Measurements from ENCODE around the gene PRPSAP1. TPM values are rescaled to one million over a fixed set of nuclear protein-coding genes. Genes with fewer than 3 reads are reported as not detected.
A peak's percentile ranks its signal among the peaks of the same experiment; 100 is the strongest.

The PRPSAP1 gene
- total RNA-seq, 1 donor from 2014 or later, result 38.8 TPM

GRCh38 chr17:76296186-76296585, 57.5 kb downstream of the PRPSAP1 start:
- ATAC-seq (peak; percentile 72), DNase-seq (no peak)
- intact Hi-C loops (cut with micrococcal nuclease), result no loop called here

GRCh38 chr17:76293106-76293505, 60.6 kb downstream of the PRPSAP1 start:
- intact Hi-C loops (cut with micrococcal nuclease), result no loop called here
- DNase-seq, result peak; percentile 15

GRCh38 chr17:76292567-76292966, 61.1 kb downstream of the PRPSAP1 start:
- intact Hi-C loops (cut with micrococcal nuclease), result no loop called here
- ATAC-seq, result no peak

More at GRCh38 chr17:76293106-76293505, 60.6 kb downstream of the PRPSAP1 start:
- peak; percentile 85 for ATAC-seq

GRCh38 chr17:76281573-76282371, 71.9 kb downstream of the PRPSAP1 start:
- intact Hi-C loops (cut with micrococcal nuclease), result no loop called here
- peak; percentile 71 for ATAC-seq
- DNase-seq, result no peak

More at GRCh38 chr17:76292567-76292966, 61.1 kb downstream of the PRPSAP1 start:
- DNase-seq, result peak; percentile 7

- ATAC-seq, result no peak
- DNase-seq, result no peak
- intact Hi-C loops (cut with micrococcal nuclease), result no loop called here
Measured at GRCh38 chr17:76280650-76281049, 73.1 kb downstream of the PRPSAP1 start.

GRCh38 chr17:76279742-76280287, 73.9 kb downstream of the PRPSAP1 start:
- no peak for DNase-seq
- intact Hi-C loops (cut with micrococcal nuclease), result no loop called here
- ATAC-seq, result no peak

GRCh38 chr17:76278952-76279741, 74.6 kb downstream of the PRPSAP1 start:
- peak; percentile 88 for ATAC-seq
- DNase-seq, result peak; percentile 94
- intact Hi-C loops (cut with micrococcal nuclease), result no loop called here

- ATAC-seq (no peak), DNase-seq (no peak)
- intact Hi-C loops (cut with micrococcal nuclease), result no loop called here
Measured at GRCh38 chr17:76278268-76278908, 75.3 kb downstream of the PRPSAP1 start.

- ATAC-seq (no peak), DNase-seq (no peak)
- intact Hi-C loops (cut with micrococcal nuclease), result no loop called here
Measured at GRCh38 chr17:76277300-76278267, 76.1 kb downstream of the PRPSAP1 start.

- ATAC-seq, result no peak
- no peak for DNase-seq
- intact Hi-C loops (cut with micrococcal nuclease), result no loop called here
Measured at GRCh38 chr17:76276461-76277299, 77.0 kb downstream of the PRPSAP1 start.

- no peak for ATAC-seq
- DNase-seq, result no peak
- intact Hi-C loops (cut with micrococcal nuclease), result no loop called here
Measured at GRCh38 chr17:76276069-76276431, 77.7 kb downstream of the PRPSAP1 start.

GRCh38 chr17:76275382-76276068, 78.2 kb downstream of the PRPSAP1 start:
- intact Hi-C loops (cut with micrococcal nuclease), result no loop called here
- DNase-seq (no peak), ATAC-seq (no peak)

GRCh38 chr17:76274112-76274956, 79.4 kb downstream of the PRPSAP1 start:
- no peak for DNase-seq
- ATAC-seq, result no peak
- intact Hi-C loops (cut with micrococcal nuclease), result no loop called here

GRCh38 chr17:76273445-76274111, 80.1 kb downstream of the PRPSAP1 start:
- DNase-seq, result no peak
- intact Hi-C loops (cut with micrococcal nuclease), result no loop called here
- ATAC-seq, result no peak

GRCh38 chr17:76272541-76273444, 80.9 kb downstream of the PRPSAP1 start:
- intact Hi-C loops (cut with micrococcal nuclease), result no loop called here
- DNase-seq (no peak), ATAC-seq (peak; percentile 4)
